ENCODE data around the gene SAMD4A. TPM values are rescaled to one million over a fixed set of nuclear protein-coding genes. Genes with fewer than 3 reads are reported as not detected.

Gene SAMD4A
- total and polyA plus RNA-seq, 2 experiments from 2014 or later, result 7.2 to 33.0 TPM

DNA sequence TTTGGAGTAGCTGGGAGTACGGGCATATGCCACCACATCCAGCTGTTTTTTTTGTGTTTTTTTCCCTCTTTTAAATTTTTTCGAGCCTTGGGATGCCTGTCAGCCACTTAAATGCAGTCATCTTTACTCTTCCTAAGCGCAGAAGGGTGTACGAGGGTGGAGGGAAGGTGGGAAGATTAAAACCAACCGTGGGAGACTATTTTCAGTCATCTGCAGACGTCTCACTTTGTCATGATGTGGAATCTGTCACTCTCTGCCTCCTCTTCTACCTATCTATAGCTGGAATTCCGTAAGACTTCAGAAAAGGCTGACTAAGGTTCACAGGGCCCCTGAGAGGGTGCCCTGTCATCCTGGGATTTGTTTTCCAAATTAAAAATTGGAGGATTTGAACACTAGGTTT is 105.3 kb downstream of the SAMD4A start:
- H3K9me3 ChIP-seq (ENCODE audit: low read depth), result no peaks in the 10 kb centered on the region
- no peaks in the 10 kb centered on the region for H4K20me1 ChIP-seq (ENCODE audit: insufficient read depth)
- H3K79me2 ChIP-seq (ENCODE audit: insufficient read depth), result peaks cover 87% of the 10 kb centered on the region
- H3F3A ChIP-seq (ENCODE audit: insufficient read depth), result peaks cover 23% of the 10 kb centered on the region
- no peak overlapping the region for H3K9ac ChIP-seq
- in situ Hi-C loops (cut with MboI), result no loop called here
- peaks cover 34% of the 10 kb centered on the region for H3K4me1 ChIP-seq (ENCODE audit: insufficient read depth)
- no peak overlapping the region for H3K4me3 ChIP-seq
- no peak overlapping the region for H2AFZ ChIP-seq
- H3K27me3 ChIP-seq (replicated peaks; ENCODE audit: insufficient read depth), result no peaks in the 10 kb centered on the region
- no peak overlapping the region for H3K4me2 ChIP-seq (ENCODE audit: unreplicated experiment)
- TF ChIP-seq EZH2 (IDR thresholded peaks at IDR 0.05; ENCODE audit: insufficient read depth, poor library complexity, severe bottlenecking) (no peak), EZH2phosphoT487 (IDR thresholded peaks at IDR 0.05; ENCODE audit: insufficient read depth, low read depth) (no peak)
- H3K36me3 ChIP-seq (ENCODE audit: low read depth), result no peaks in the 10 kb centered on the region
- no peaks in the 10 kb centered on the region for H3K9me2 ChIP-seq (ENCODE audit: insufficient read depth)
- H3K27ac ChIP-seq, result no peak overlapping the region
- WGBS, 2 experiments (ENCODE audit: low coverage in 1 of 2, low lambda C conversion rate in 2 of 2, missing lambda C conversion rate in 2 of 2), result 68 to 70% methylated on average over 7 of the region's 7 CpGs
- no peak for DNase-seq

DNA sequence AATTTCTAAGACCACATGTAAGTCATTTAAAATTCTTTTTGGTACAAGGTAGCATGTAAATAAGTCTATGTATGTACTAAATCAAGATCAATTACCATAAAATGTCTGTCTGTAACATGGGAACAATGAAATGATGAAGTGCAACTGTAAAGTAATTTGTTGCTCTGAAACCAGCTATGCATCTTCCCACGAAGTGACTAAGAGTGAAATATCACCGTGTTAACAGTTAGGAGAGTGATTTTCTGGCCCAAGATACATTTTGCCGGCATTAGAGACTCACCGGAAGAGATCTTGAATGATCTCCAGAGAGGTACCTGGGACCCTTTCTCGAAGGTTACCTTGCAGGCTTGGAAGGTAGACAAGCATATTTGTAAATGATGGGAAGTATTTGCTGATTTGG is 105.8 kb downstream of the SAMD4A start:
- Histone ChIP-seq H3K4me2 (ENCODE audit: unreplicated experiment) (no peak overlapping the region), H3K9me3 (ENCODE audit: low read depth) (no peaks in the 10 kb centered on the region), H3F3A (ENCODE audit: insufficient read depth) (peaks cover 27% of the 10 kb centered on the region), H3K79me2 (ENCODE audit: insufficient read depth) (peaks cover 82% of the 10 kb centered on the region), H3K27ac (no peak overlapping the region), H3K4me3 (no peak overlapping the region), H3K9me2 (ENCODE audit: insufficient read depth) (no peaks in the 10 kb centered on the region), H3K9ac (no peak overlapping the region), H4K20me1 (ENCODE audit: insufficient read depth) (no peaks in the 10 kb centered on the region), H2AFZ (no peak overlapping the region), H3K36me3 (ENCODE audit: low read depth) (no peaks in the 10 kb centered on the region), H3K4me1 (ENCODE audit: insufficient read depth) (peaks cover 37% of the 10 kb centered on the region), H3K27me3 (replicated peaks; ENCODE audit: insufficient read depth) (no peaks in the 10 kb centered on the region)
- TF ChIP-seq EZH2 (IDR thresholded peaks at IDR 0.05; ENCODE audit: insufficient read depth, poor library complexity, severe bottlenecking) (no peak), EZH2phosphoT487 (IDR thresholded peaks at IDR 0.05; ENCODE audit: insufficient read depth, low read depth) (no peak)
- in situ Hi-C loops (cut with MboI), result no loop called here
- WGBS, 2 experiments (ENCODE audit: low coverage in 1 of 2, low lambda C conversion rate in 2 of 2, missing lambda C conversion rate in 2 of 2), result 43 to 52% methylated on average over 5 of the region's 5 CpGs
- DNase-seq, result peak; percentile 44

DNA sequence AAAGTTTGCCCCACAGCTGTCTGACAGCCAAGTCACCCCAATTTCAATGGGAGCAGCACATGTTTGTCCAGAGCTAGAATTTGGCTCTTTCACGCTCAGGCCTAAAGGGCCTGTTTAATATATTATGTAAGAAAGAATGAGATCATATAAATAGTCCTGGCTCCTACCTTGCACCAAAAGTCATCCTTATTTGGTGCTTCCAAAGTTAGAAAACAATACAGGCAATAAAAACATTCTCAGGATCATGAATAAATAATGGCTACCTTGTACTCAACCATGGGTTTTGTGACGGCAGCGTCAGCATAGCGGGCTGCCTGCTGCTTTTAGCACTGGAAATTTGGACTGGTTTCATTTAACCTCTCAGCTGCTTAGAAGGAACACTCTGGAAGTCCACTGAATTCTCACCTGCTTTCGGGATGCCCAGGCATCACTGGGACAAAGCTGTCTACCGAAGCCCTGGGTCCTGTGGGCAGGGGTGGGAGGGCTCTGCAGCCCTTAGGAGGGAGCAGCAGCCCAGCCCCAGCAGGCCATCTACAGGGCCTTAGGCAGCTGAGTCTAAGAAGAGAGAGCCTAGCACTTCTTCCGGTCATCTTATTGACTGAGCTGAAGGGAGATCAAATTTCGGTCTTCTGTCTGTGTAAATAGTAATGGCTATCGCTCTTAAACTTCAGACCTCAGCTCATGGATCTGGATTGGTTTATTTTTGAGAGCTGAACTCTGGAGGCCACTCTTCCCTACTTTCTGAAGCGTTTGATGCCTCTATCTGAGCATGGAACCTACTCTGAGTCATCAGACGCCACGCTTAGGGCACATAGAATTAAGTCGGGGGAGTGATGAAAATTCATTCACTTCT is 106.5 kb downstream of the SAMD4A start:
- TF ChIP-seq EZH2phosphoT487 (IDR thresholded peaks at IDR 0.05; ENCODE audit: insufficient read depth, low read depth) (no peak), EZH2 (IDR thresholded peaks at IDR 0.05; ENCODE audit: insufficient read depth, poor library complexity, severe bottlenecking) (no peak)
- Histone ChIP-seq H3K9ac (no peak overlapping the region), H3K27ac (no peak overlapping the region), H3K79me2 (ENCODE audit: insufficient read depth) (peaks cover 75% of the 10 kb centered on the region), H3F3A (ENCODE audit: insufficient read depth) (peaks cover 32% of the 10 kb centered on the region), H3K4me2 (ENCODE audit: unreplicated experiment) (no peak overlapping the region), H3K9me2 (ENCODE audit: insufficient read depth) (no peaks in the 10 kb centered on the region), H3K9me3 (ENCODE audit: low read depth) (no peaks in the 10 kb centered on the region), H3K4me1 (ENCODE audit: insufficient read depth) (peaks cover 44% of the 10 kb centered on the region), H4K20me1 (ENCODE audit: insufficient read depth) (no peaks in the 10 kb centered on the region), H2AFZ (no peak overlapping the region), H3K27me3 (replicated peaks; ENCODE audit: insufficient read depth) (no peaks in the 10 kb centered on the region), H3K4me3 (no peak overlapping the region), H3K36me3 (ENCODE audit: low read depth) (no peaks in the 10 kb centered on the region)
- 66 to 68% methylated on average over 13 of the region's 13 CpGs for WGBS, 2 experiments (ENCODE audit: low coverage in 1 of 2, low lambda C conversion rate in 2 of 2, missing lambda C conversion rate in 2 of 2)
- in situ Hi-C loops (cut with MboI), result no loop called here
- DNase-seq, result no peak

DNA sequence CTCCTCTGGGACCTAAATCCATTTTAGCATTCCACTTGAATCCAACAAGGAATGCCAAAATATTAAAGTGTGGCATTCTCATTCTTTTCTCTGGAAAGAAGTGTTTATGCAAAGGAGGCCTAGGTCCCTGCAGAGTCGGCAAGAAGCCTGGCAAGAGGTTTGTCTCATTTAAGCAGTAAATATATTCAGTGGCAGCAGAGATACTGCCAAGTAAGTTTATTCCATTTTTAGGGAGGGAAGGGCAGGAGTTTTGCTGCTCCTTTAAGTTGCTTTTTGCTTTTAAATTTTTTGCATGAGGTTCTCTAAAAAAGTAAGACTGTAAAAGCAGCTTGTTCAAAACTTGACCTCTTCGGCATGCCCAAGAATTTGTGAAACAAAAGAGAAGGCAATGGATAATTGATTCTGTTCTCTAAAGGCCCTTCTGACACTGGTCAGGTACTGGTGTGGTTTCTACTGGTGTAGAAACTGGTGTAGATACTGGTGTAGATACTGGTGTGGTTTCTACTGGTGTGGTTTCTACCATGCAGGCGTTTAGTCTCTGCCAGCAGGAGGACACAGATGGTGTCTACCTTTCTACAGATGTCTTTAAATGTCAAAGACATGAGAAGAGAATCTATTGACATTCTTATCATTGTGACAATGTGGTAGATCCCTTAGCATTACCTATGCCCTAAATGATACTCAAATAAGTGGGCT is 107.3 kb downstream of the SAMD4A start:
- H3K4me1 ChIP-seq (ENCODE audit: insufficient read depth), result peaks cover 51% of the 10 kb centered on the region

More for the DNA sequence above, 107.3 kb downstream of the SAMD4A start:
- H3K4me3 ChIP-seq, result no peak overlapping the region
- H2AFZ ChIP-seq, result no peak overlapping the region
- no peaks in the 10 kb centered on the region for H3K9me2 ChIP-seq (ENCODE audit: insufficient read depth)
- TF ChIP-seq EZH2phosphoT487 (IDR thresholded peaks at IDR 0.05; ENCODE audit: insufficient read depth, low read depth), result no peak
- no peak for TF ChIP-seq EZH2 (IDR thresholded peaks at IDR 0.05; ENCODE audit: insufficient read depth, poor library complexity, severe bottlenecking)
- no peak for DNase-seq
- peaks cover 72% of the 10 kb centered on the region for H3K79me2 ChIP-seq (ENCODE audit: insufficient read depth)
- no peaks in the 10 kb centered on the region for H3K36me3 ChIP-seq (ENCODE audit: low read depth)
- no peak overlapping the region for H3K27ac ChIP-seq
- H4K20me1 ChIP-seq (ENCODE audit: insufficient read depth), result no peaks in the 10 kb centered on the region
- in situ Hi-C loops (cut with MboI), result no loop called here
- H3K9me3 ChIP-seq (ENCODE audit: low read depth), result no peaks in the 10 kb centered on the region
- H3F3A ChIP-seq (ENCODE audit: insufficient read depth), result peaks cover 37% of the 10 kb centered on the region
- WGBS, 2 experiments (ENCODE audit: low coverage in 1 of 2, low lambda C conversion rate in 2 of 2, missing lambda C conversion rate in 2 of 2), result 48 to 49% methylated on average over 3 of the region's 3 CpGs
- H3K27me3 ChIP-seq (replicated peaks; ENCODE audit: insufficient read depth), result no peaks in the 10 kb centered on the region
- H3K9ac ChIP-seq, result no peak overlapping the region
- no peak overlapping the region for H3K4me2 ChIP-seq (ENCODE audit: unreplicated experiment)
